ENCODE data around the gene LHX3.

Gene LHX3

DNA sequence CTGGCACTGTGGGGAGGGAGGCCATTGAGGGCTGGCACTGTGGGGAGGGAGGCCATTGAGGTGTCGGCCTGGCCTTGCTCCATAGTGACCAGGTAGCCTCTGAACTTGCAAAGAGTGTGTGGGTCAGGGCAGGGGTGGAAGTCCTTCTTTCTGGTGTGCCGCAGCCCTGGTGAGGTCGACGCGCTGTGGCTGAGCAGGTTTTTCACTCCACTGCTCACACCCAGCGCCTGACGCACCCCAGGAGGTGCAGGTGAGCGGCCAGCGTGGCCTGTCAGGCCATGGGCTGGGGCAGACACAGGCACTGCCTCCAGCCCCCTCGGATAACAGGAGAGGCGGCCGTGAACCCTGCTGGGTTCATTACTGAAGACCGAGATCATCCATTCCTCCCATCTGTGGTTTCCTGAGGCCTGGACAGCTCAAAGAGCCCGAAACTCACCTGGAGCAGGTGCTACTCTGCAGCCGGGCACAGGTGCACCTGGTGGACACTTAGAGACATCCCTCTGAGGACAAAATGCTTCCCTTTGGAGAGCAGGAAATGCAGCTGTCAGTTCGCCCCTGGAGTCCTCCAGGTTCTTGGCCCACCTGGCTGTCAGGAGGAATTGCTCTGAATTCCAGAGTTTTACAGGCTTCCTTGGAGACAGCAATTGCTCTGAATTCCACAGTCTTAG is 32.4 kb downstream of the LHX3 start:
- Histone ChIP-seq H3K36me3 (no peaks in the 10 kb centered on the region), H3K4me3 (ENCODE audit: low read depth in 1 of 2, low read length in 1 of 2) (no peak overlapping the region), H3K27me3 (peaks cover 8% of the 10 kb centered on the region), H3K9me3 (no peaks in the 10 kb centered on the region), H3K27ac (no peak overlapping the region), H3K4me1 (ENCODE audit: control insufficient read depth in 1 of 2, insufficient read depth in 1 of 2, low read depth in 1 of 2, low read length in 1 of 2) (no peaks in the 10 kb centered on the region)
- TF ChIP-seq, protein P1, sequence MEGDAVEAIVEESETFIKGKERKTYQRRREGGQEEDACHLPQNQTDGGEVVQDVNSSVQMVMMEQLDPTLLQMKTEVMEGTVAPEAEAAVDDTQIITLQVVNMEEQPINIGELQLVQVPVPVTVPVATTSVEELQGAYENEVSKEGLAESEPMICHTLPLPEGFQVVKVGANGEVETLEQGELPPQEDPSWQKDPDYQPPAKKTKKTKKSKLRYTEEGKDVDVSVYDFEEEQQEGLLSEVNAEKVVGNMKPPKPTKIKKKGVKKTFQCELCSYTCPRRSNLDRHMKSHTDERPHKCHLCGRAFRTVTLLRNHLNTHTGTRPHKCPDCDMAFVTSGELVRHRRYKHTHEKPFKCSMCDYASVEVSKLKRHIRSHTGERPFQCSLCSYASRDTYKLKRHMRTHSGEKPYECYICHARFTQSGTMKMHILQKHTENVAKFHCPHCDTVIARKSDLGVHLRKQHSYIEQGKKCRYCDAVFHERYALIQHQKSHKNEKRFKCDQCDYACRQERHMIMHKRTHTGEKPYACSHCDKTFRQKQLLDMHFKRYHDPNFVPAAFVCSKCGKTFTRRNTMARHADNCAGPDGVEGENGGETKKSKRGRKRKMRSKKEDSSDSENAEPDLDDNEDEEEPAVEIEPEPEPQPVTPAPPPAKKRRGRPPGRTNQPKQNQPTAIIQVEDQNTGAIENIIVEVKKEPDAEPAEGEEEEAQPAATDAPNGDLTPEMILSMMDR (IDR thresholded peaks at IDR 0.05) = no peak

DNA sequence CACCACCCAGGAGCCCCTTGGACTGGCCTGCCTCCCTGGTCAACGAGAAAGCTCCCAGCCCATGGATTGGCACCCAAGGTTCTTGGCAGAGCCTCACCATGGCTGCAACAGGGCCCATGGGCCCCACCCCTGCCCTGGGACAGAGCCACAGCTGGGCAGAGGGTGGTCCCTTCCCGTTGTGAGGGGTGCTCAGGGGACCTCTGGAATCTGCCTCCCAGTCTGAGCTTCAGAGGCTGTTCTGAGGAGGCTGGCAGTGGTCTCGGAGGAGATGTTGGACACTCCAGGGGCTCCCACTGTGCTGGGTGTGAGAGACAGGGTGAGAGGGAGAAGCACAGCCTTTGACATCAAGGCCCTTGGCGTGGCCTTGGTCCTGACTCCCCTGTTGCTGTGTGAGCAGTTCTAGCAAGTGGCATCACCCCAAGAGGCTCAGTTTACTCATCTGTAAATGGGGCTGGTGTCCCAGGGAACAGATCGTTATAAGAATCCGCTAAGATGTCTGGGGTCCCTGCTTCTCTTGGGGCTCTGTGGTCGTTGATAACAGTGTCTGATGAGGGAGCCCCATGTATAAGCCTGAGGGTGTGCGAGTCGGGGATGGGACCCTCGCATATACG is 33.0 kb downstream of the LHX3 start:
- Histone ChIP-seq H3K4me1 (ENCODE audit: control insufficient read depth in 1 of 2, insufficient read depth in 1 of 2, low read depth in 1 of 2, low read length in 1 of 2) (no peaks in the 10 kb centered on the region), H3K36me3 (no peaks in the 10 kb centered on the region), H3K4me3 (ENCODE audit: low read depth in 1 of 2, low read length in 1 of 2) (no peak overlapping the region), H3K27me3 (peaks cover 8% of the 10 kb centered on the region), H3K9me3 (no peaks in the 10 kb centered on the region), H3K27ac (no peak overlapping the region)
- TF ChIP-seq, protein P1 (IDR thresholded peaks at IDR 0.05) = no peak

DNA sequence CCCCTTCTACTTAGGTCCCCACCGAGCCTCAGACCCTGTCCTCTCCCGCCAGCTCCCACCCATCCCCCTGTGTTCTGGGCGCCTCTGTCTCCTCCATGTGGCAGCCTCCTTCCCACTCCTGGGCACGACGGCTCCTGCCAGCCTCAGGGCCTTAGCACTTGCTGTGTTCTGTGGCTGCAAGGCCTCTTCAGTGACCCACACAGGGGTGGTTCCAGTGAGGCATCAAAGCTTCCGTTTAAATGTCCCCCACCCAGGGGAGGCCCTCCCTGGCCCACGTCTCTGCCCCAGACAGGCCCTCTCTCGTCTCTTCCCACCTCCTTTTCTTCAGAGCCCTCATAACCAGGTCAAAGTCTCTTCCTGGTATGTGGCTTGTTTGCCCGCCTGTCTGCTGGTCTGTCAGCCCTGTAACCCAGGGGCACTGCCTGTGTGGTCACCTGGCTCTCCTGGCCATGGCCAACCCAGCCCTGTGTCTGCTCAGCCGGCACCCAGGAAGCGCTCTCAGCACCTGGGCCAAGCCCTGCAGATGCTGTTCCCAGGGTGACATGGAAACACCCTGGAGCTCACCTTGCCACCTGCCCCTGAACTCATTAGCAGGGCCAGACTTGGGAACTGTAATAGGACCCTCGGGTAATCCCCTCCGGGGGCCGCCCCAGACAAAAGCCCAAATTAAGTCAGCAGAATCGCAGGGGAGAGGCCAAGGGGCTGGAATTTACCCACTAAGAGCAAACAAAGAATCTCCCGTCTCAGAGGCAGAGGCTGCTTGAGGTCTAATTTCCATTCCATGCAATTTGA is 33.7 kb downstream of the LHX3 start:
- Histone ChIP-seq H3K27me3 (peaks cover 8% of the 10 kb centered on the region), H3K27ac (no peak overlapping the region), H3K9me3 (no peaks in the 10 kb centered on the region), H3K4me3 (ENCODE audit: low read depth in 1 of 2, low read length in 1 of 2) (no peak overlapping the region), H3K4me1 (ENCODE audit: control insufficient read depth in 1 of 2, insufficient read depth in 1 of 2, low read depth in 1 of 2, low read length in 1 of 2) (no peaks in the 10 kb centered on the region), H3K36me3 (no peaks in the 10 kb centered on the region)
- TF ChIP-seq, protein P1 (IDR thresholded peaks at IDR 0.05) = no peak

DNA sequence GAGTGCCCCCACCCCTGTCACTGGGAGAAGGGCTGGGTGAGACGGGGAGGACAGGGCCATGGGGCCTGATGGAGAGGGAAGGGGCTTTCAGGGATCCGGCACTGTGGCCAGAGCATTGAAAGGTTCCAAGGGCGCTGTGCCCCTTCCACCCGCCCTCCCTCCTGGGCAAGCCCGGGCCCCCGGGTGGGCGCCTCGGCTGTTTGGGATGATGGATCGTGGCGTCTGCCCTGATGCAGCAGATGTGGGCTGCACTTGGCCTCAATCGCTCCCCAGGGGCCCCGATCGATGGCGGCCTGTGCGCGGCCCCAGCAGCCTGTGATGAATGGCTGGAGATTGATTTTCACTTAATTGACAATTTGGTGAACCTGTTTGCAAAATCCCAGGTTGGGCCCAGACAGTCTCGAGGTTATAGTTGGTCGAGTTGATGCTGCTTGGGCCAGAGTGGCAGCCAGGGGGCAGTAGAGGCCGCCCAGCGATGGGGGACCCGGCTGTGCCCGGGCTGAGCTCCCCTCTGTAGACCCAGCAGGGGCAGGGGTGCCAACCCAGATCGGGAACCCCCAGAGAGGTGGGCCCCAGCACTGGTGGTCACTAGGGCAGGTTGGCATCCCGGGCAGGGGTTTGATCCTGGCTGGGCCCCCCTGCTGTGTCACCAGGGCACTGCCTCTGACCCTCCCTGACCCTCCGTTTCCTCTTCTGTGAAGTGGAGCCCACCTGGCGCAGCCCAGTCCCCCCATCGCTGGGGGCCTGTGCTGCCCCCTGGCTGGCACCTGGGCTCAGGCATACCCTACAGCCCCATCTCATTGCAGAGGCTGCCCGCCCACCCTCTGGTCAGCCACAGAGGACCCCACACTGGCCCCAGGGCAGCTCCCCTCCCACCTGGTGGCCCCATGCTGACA is 34.7 kb downstream of the LHX3 start:
- no peaks in the 10 kb centered on the region for H3K4me1 ChIP-seq (ENCODE audit: control insufficient read depth in 1 of 2, insufficient read depth in 1 of 2, low read depth in 1 of 2, low read length in 1 of 2)
- TF ChIP-seq, protein P1 (IDR thresholded peaks at IDR 0.05) = no peak
- H3K27me3 ChIP-seq = peaks cover 8% of the 10 kb centered on the region
- H3K36me3 ChIP-seq = no peaks in the 10 kb centered on the region
- H3K9me3 ChIP-seq = no peaks in the 10 kb centered on the region
- H3K4me3 ChIP-seq (ENCODE audit: low read depth in 1 of 2, low read length in 1 of 2) = no peak overlapping the region
- H3K27ac ChIP-seq = no peak overlapping the region

DNA sequence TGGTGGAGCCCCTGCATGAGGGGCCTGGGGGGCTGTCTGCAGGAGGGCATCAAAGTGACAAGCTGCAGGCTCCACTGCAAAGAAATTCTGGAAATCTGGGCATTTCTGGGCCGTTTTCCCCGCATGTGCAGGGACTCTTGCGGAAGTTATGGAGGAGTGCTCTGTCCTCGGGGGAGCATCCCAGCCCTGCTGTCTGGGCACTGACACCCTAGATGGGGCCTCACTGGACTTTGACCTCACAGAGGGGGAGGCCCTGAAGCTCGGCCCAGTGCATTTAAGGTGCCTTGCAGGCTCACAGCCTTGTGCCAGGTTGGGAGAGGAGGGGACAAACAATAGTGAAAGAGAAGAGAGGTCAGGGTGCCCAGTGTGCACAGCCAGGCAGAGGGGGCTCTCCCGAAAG is 35.4 kb downstream of the LHX3 start:
- no peak overlapping the region for H3K27ac ChIP-seq
- H3K27me3 ChIP-seq = peaks cover 8% of the 10 kb centered on the region
- no peak overlapping the region for H3K4me3 ChIP-seq (ENCODE audit: low read depth in 1 of 2, low read length in 1 of 2)
- no peaks in the 10 kb centered on the region for H3K4me1 ChIP-seq (ENCODE audit: control insufficient read depth in 1 of 2, insufficient read depth in 1 of 2, low read depth in 1 of 2, low read length in 1 of 2)
- TF ChIP-seq, protein P1 (IDR thresholded peaks at IDR 0.05) = no peak
- H3K36me3 ChIP-seq = no peaks in the 10 kb centered on the region
- no peaks in the 10 kb centered on the region for H3K9me3 ChIP-seq

All from neutrophil (primary cell).